NCI-H345 treated with DMSO at 0.1 percent for 48 hours (cell line): ENCODE measurements around the gene GPR108.

Experiments
- DNase-seq: peaks from one replicate; lab custom pipeline; 2025; ENCODE audit not compliant: unreplicated experiment; lab: John Stamatoyannopoulos, UW

GPR108 gene

GRCh38 chr19:6737873-6738786 lies 750 bp upstream of the GPR108 start:
- DNase-seq = no peak

- DNase-seq = no peak
Measured at GRCh38 chr19:6736917-6737283, 480 bp downstream of the GPR108 start.

GRCh38 chr19:6736169-6736916 lies 1.0 kb downstream of the GPR108 start:
- DNase-seq = peak; percentile 17

DNA sequence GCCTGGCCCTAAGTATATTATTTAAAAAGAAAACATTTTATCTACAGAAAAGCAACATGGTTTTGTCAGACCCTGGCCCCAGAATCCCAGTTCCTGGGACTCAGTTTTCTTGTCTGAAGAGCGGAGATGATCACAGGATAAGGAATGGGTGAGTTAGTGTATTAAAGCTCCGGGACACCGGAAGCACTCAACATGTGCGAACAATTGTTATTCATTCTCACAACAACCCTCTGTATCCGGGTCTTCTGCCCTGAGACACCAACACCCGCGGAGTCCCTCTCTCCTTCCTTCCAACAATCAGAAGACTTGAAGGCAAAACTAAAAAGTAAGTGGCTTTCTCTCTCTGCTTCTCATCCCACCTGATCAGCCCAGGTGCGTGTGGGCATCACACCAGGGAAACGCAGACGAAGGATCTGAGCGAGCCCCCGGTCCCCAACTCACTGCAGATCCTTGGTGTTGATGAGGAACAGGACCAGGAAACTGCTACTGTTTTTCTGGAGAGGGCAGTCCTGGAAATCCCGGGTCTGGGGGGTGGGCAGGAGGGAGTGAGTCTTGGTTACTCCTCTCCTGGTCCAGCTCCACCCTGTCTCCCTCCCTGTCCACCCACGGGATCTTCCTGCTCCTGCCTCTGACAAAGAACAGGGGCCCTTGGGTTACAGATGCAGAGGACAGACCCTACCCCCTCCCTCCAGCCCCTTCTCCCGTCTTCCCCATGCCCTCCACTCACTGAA lies 2.0 kb downstream of the GPR108 start:
- DNase-seq = no peak

DNA sequence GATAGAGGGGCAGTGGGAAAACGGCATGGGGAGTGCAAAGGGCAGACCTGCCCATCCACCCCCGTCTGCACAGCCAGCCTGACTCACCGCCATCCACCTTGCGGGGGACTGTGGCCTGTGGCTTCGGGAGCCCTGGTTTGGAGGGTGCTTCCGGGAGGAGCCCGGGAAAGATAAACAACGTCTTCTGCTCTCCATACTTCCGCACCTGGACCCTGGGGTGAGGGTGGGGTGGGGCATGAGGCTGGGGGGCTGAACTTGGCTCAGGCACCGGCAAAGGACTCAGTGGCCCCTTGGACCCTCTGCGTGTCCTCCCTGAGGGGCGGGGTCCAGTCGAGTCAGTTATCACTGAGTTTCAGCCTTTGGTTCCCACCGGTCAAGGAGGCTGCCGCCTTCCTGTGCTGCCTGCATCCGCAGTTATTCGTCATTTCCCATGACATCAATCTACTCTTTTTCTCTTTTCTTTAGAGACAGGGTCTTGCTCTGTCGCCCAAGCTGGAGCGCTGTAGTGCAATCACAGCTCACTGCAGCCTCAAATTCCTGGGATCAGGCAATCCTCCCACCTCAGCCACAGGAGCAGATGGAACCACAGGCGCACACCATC lies 3.2 kb downstream of the GPR108 start:
- no peak for DNase-seq

- no peak for DNase-seq
Measured at GRCh38 chr19:6733338-6734095, 3.9 kb downstream of the GPR108 start.

GRCh38 chr19:6732803-6733337 lies 4.5 kb downstream of the GPR108 start:
- DNase-seq = no peak

GRCh38 chr19:6731822-6732221 lies 5.6 kb downstream of the GPR108 start:
- no peak for DNase-seq

DNA sequence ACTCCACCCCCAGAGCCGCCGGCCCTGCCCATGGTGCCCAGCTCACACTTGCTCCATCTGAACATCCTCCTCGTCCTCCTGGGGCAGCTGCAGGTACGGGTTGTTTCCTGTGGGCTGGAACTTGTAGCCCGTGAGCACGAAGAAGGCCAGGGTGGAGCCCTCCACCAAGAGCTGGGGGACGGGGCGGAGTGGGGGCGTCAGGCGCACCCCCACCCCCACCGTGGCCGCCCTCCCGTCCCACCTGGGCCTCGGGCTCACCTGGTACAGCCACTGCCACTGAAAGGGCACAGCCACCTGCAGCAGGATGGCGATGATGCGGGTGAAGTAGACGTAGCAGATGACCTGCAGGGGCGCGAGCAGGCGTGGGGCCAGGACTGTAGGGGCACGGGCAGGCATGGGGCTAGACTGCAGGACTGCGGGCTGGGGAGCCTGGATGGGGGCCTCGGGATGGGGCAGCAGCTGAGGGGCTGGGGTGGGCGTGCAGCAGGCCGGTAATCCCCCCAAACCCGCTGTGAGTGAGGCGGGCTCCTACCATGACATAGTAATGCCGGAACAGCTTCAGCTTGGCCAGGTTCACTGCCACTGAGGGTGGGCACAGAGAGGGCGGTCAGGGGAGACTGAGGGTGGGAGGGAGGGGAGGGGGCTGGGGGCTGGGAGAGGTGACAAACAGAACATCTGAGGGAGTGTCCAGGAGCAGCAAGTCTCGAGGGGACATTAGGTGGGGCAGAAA lies 6.3 kb downstream of the GPR108 start:
- DNase-seq = no peak

GRCh38 chr19:6730153-6730804 lies 7.1 kb downstream of the GPR108 start:
- no peak for DNase-seq

DNA sequence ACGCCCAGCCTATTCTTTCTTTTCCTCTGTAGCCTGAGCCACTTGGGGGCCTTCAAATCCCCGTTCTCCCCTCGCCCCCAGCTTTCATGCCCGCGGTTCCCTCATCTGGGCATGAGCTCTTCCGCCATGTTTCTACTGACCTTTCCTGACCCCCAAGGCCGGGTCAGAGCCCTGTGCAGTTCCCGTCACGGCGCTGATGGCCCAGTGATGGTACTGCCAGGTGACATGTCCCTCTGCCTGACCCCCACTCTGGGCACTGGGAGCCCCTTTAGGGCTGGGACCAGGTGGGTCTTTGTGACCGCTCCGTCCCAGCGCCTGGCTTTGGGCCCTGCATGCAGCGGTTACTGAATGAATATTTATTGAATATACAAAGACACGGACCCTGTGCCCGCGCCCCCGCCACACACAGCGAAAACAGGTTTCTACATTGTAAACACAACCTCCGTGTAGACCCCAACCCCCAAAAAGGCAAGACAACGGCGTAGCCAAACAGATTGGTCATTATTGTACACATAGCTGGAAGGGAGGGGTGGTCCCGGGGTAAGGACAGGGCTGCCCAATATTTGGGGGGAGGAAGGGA lies 7.7 kb downstream of the GPR108 start:
- DNase-seq = no peak

- no peak for DNase-seq
Measured at GRCh38 chr19:6728346-6728745, 9.0 kb downstream of the GPR108 start.

GRCh38 chr19:6725513-6726231 lies 11.7 kb downstream of the GPR108 start:
- DNase-seq = no peak

DNA sequence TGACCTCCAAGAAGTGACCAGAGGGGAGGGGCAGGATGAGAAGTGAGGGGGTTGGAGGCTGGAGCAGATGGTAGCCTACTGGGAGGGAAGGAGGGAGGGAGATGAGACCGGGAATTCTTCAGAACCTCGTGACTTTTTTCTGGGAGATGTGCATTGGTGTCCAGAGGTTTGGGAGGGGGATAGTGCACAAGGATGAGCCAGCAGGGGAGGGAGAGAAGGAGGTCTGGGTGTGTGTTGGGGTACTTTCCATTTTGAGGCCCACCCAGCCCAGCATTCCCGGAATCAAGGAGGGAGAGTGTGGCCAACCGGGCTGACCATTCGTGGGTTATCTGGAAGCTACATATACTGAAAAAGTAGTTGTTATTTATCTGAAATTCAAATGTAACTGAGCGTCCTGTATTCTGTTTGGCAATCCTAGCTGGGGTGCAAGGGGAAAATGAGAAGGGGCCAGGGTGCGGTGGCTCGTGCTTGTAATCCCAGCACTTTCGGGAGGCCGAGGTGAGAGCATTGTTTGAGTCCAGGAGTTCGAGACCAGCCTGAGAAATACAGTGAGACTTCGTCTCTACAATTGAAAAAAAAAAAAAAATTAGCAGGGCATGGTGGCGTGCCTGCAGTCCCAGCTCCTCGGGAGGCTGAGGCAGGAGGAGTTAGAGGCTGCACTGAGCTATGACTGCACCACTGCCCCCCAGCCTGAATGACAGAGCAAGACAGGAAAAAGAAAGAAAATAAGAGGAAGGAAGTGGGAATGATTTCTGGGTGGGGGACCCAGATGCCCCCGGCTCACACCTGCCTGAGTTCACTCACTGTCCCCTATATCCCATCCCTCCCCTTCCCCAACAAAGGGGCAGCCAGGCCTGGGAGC lies 12.5 kb downstream of the GPR108 start:
- no peak for DNase-seq

DNA sequence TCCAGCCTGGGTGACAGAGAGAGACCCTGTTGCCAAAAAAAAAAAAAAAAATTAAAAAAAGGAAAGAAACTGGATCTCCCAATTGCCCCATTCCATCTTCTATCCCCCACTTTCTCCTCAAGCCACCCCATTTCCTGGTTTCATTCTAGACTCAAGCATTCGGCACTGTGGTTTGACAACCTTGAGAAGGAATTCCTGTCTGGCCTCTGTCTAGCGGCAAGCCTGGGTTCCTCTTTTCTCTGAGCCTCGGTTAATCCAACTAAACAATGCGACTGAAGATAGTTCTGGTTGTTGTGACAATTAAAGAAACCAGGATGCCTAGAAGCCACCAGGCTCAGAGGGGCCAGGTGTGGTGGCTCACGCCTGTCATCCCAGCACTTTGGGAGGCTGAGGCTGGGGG lies 13.6 kb downstream of the GPR108 start:
- no peak for DNase-seq

- DNase-seq = no peak
Measured at GRCh38 chr19:6723108-6723618, 14.2 kb downstream of the GPR108 start.

DNA sequence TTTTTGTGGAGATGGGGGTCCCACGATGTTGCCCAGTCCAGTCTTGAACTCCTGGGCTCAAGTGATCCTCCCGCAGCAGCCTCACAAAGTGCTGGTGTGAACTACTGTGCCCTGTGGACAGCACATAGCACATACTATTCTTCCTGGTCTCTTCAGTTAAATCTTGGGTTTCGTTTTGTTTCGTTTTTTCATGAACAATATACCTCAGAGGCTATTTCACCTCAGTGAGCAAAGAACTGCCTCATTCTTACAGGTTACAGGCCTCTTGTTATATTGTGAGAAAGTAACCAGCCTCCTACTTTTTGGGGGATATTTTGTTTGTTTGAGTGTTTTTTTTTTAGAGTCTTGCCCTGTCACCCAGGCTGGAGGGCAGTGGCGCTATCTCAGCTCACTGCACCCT lies 15.6 kb downstream of the GPR108 start:
- DNase-seq = no peak
